Esophagus squamous epithelium (tissue), 5 donors: ENCODE data around the gene C1orf141. TPM values are rescaled to one million over a fixed set of nuclear protein-coding genes. Genes with fewer than 3 reads are reported as not detected.
A peak's percentile ranks its signal among the peaks of the same experiment; 100 is the strongest.

ENCODE experiments used
- DNase-seq: peaks from one replicate; lab custom pipeline; 2025; lab: John Stamatoyannopoulos, UW
- H3K27ac ChIP-seq, 4 donors: fragments of 200-600 bp; sonication (generic); one replicate each; pipeline ENCODE4 v1.5.1; 2016 to 2019; ENCODE audit warnings: mild to moderate bottlenecking in 1 of 4
- H3K27me3 ChIP-seq, 4 donors: fragments of 200-600 bp; sonication (generic); 1 replicate in 3 of 4; 2 replicates in 1 of 4; pipeline versions ENCODE4 v1.5.1 to v1.6.0; 2017 to 2021; ENCODE audit warnings: antibody characterized with exemption in 1 of 4
- H3K36me3 ChIP-seq, 3 donors: fragments of 200-600 bp; sonication (generic); one replicate each; pipeline ENCODE4 v1.5.1; 2016 to 2019
- H3K4me1 ChIP-seq, 3 donors: fragments of 200-600 bp; sonication (generic); one replicate each; pipeline ENCODE4 v1.5.1; 2017 to 2019
- H3K4me3 ChIP-seq, 4 donors: fragments of 200-600 bp; sonication (generic); 1 replicate in 3 of 4; 2 replicates in 1 of 4; pipeline ENCODE4 v1.5.1; 2016 to 2019; ENCODE audit warnings: mild to moderate bottlenecking in 2 of 4, moderate library complexity in 1 of 4
- H3K9me3 ChIP-seq, 3 donors: fragments of 200-600 bp; sonication (generic); one replicate each; pipeline ENCODE4 v1.5.1; 2016 to 2019
- POLR2A ChIP-seq, 4 donors: fragments of 450-650 bp; IDR thresholded peaks; one replicate each; pipeline ENCODE4 v1.6.1; 2017; ENCODE audit warnings: antibody characterized with exemption in 4 of 4, mild to moderate bottlenecking in 4 of 4, moderate library complexity in 3 of 4
- WGBS, 2 donors: methylation state at CpG; one replicate each; pipeline ENCODE4 v1.1.5; 2018; 5-methylcytosine and 5-hydroxymethylcytosine counted together
- intact Hi-C: fragments of 100-400 bp; cut with DNase I; formaldehyde crosslinking; loops from one replicate; pipeline ENCODE4 v1.15.0; 2022
- total RNA-seq, 4 donors: library from RNA; depleted of rRNA; stranded (reverse); fragments of >200 nt; gene quantifications; one replicate each; pipeline ENCODE4 v1.1.0, GENCODE V29; 2016
- TF ChIP-seq, protein P1 (sequence below), 6 experiments: fragments of 450-650 bp in 4 of 6; fragments of 200-600 bp in 2 of 6; sonication (generic) in 2 of 6; IDR thresholded peaks; one replicate each; pipeline ENCODE4 v1.5.1; 2016 to 2019; ENCODE audit warnings: antibody characterized with exemption in 6 of 6, mild to moderate bottlenecking in 4 of 6, moderate library complexity in 4 of 6
- donor health status: DM: yes; HTN: yes; CAD: no.

The C1orf141 gene
- not detected for total RNA-seq

DNA sequence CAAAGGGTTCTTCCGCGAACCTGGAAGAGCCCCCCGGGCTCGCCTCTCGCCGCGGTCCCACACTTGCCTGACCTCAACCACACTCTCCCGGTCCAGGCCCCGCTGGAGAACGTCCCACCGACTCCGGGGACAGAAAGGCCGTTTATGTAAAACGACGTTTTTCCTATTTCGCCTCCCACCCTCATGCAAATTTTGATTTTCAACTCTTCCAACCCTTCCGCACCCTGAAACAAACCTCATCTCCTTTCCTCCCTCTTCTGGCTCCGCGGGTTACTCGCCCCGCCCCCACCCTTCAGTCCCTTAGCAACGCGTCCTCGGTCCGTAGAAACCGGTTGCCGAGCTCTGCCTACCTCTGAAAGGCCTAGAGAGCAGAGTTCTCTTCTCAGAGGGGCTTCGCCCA, at the start of gene C1orf141:
TSS of gene C1orf141 (minus strand) at position 276 of the 400 bp plus-strand sequence. CDS start 7,730 bp downstream, outside the sequence.
- no peak for TF ChIP-seq POLR2A (IDR thresholded peaks at IDR 0.05)
- TF ChIP-seq, protein P1, sequence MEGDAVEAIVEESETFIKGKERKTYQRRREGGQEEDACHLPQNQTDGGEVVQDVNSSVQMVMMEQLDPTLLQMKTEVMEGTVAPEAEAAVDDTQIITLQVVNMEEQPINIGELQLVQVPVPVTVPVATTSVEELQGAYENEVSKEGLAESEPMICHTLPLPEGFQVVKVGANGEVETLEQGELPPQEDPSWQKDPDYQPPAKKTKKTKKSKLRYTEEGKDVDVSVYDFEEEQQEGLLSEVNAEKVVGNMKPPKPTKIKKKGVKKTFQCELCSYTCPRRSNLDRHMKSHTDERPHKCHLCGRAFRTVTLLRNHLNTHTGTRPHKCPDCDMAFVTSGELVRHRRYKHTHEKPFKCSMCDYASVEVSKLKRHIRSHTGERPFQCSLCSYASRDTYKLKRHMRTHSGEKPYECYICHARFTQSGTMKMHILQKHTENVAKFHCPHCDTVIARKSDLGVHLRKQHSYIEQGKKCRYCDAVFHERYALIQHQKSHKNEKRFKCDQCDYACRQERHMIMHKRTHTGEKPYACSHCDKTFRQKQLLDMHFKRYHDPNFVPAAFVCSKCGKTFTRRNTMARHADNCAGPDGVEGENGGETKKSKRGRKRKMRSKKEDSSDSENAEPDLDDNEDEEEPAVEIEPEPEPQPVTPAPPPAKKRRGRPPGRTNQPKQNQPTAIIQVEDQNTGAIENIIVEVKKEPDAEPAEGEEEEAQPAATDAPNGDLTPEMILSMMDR (IDR thresholded peaks at IDR 0.05): no peak
- no peak within 1 kb of the TSS for H3K27ac ChIP-seq
- H3K4me1 ChIP-seq: peaks cover 3 to 11% (median 7%) of the 10 kb centered on the region in 3 donors
- H3K36me3 ChIP-seq: no peaks in the 10 kb centered on the region
- no peaks in the 10 kb centered on the region for H3K9me3 ChIP-seq
- 17 to 18% methylated on average over 25 to 26 of the region's 28 CpGs for WGBS, 2 donors
- no peak for DNase-seq
- intact Hi-C loops: no loop called here
- H3K27me3 ChIP-seq: peaks cover 0 to 3% (median 0%) of the 10 kb centered on the region in 4 donors
- peak within 1 kb of the TSS in 3 of 4 donors; percentile 22 to 56 (median 30) for H3K4me3 ChIP-seq

- Histone ChIP-seq H3K36me3 (no peaks in the 10 kb centered on the region), H3K4me3 (no peak overlapping the region), H3K9me3 (no peaks in the 10 kb centered on the region), H3K27ac (no peak overlapping the region), H3K27me3 (no peaks in the 10 kb centered on the region), H3K4me1 (no peaks in the 10 kb centered on the region)
- intact Hi-C loops: no loop called here
- no peak for DNase-seq
- TF ChIP-seq, protein P1 (IDR thresholded peaks at IDR 0.05): no peak
- TF ChIP-seq POLR2A (IDR thresholded peaks at IDR 0.05): no peak
- 63 to 71% methylated on average over 3 of the region's 3 CpGs for WGBS, 2 donors
Measured at GRCh38 chr1:67175530-67176087, 40.8 kb upstream of the C1orf141 start.

DNA sequence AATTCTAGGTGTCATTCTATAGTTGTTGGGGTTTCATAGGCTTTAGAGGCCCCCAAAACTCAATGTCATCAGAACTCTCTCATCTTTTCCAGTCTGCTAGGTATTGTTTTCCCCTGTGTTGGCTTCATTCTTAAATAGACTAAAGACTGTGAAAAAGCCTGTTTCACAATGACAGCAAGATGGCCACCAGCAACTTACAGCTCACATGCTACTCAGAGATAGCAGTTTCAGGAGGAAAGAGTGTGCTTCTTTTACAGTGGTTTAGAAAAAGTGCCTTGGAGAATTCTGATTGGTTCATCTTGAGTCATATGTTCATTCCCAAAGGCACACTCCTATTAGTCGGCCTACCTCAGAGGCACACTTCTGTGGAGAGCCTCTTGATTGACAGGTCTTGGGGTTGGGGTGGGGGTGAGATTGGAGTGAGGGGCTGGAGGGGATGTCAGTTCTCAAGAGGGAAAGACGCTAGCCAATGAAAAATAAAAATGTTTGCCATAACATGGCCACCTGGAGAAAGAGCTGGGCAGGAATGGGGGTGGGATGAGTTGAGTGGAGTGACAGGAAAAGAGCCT, 40.0 kb upstream of the C1orf141 start:
- TF ChIP-seq, protein P1 (IDR thresholded peaks at IDR 0.05): no peak
- TF ChIP-seq POLR2A (IDR thresholded peaks at IDR 0.05): no peak
- DNase-seq: no peak
- WGBS, 2 donors: 64 to 92% methylated on average over 2 of the region's 2 CpGs
- H3K36me3 ChIP-seq: no peaks in the 10 kb centered on the region
- no peak overlapping the region for H3K4me3 ChIP-seq
- H3K27me3 ChIP-seq: no peaks in the 10 kb centered on the region
- no peak overlapping the region for H3K27ac ChIP-seq
- no peaks in the 10 kb centered on the region for H3K9me3 ChIP-seq
- peaks cover 0 to 4% (median 0%) of the 10 kb centered on the region in 3 donors for H3K4me1 ChIP-seq
- intact Hi-C loops: no loop called here

- Histone ChIP-seq H3K4me1 (peaks cover 0 to 6% (median 0%) of the 10 kb centered on the region in 3 donors), H3K27me3 (no peaks in the 10 kb centered on the region), H3K4me3 (no peak overlapping the region), H3K9me3 (no peaks in the 10 kb centered on the region), H3K27ac (no peak overlapping the region), H3K36me3 (no peaks in the 10 kb centered on the region)
- intact Hi-C loops: no loop called here
- TF ChIP-seq, protein P1 (IDR thresholded peaks at IDR 0.05): no peak
- no peak for TF ChIP-seq POLR2A (IDR thresholded peaks at IDR 0.05)
- no peak for DNase-seq
Measured at GRCh38 chr1:67173988-67174387, 39.2 kb upstream of the C1orf141 start.

DNA sequence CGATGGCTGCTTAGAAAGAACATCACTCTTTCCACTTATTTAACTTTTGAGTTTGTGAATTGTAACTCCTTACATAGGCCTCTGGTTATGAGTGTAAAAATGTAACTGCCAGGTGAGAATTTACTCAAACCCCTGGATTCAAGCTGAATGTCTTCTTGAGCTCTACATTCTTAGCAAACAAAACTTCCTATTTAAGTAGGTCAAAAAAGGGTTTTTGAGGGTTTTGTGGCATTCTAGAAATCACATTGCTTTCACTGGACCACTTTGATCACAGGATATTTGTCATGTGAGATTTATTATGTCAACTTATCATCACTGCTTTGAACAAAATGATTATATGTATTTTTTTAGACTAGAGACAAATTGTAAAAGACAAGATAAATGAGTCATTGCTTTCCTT, 37.2 kb upstream of the C1orf141 start:
- no peaks in the 10 kb centered on the region for H3K9me3 ChIP-seq
- H3K27me3 ChIP-seq: no peaks in the 10 kb centered on the region
- intact Hi-C loops: no loop called here
- no peak for DNase-seq
- 62 to 75% methylated on average over 1 of the region's 1 CpG for WGBS, 2 donors
- H3K27ac ChIP-seq: no peak overlapping the region
- no peak overlapping the region for H3K4me3 ChIP-seq
- H3K4me1 ChIP-seq: peaks cover 0 to 6% (median 0%) of the 10 kb centered on the region in 3 donors
- H3K36me3 ChIP-seq: no peaks in the 10 kb centered on the region
- TF ChIP-seq POLR2A (IDR thresholded peaks at IDR 0.05): no peak
- TF ChIP-seq, protein P1 (IDR thresholded peaks at IDR 0.05): no peak
